Measurements from ENCODE around the gene WDR33. TPM values are rescaled to one million over a fixed set of nuclear protein-coding genes. Genes with fewer than 3 reads are reported as not detected.

The WDR33 gene
- total RNA-seq, 1 donor from 2014 or later: 52.1 TPM

DNA sequence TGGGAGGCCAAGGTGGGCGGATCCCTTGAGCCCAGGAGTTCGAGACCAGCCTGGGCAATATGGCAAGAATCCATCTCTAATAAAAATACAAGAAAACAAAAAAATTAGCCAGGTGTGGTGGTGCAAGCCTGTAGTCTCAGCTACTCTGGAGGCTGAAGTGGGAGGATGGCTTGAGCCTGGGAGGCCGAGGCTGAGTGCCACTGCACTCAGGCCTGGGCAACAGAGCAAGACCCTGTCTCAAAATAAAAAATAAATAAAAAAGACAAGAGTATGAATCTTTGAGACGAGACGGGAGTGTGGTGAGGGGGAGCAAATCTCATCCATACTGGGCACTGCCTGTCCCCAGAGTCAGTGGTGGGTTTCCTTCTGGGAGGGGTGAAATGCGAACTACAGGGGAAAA is 152.8 kb downstream of the WDR33 start:
- H3K4me1 Mint-ChIP-seq (ENCODE audit: unreplicated experiment): no peaks in the 10 kb centered on the region

DNA sequence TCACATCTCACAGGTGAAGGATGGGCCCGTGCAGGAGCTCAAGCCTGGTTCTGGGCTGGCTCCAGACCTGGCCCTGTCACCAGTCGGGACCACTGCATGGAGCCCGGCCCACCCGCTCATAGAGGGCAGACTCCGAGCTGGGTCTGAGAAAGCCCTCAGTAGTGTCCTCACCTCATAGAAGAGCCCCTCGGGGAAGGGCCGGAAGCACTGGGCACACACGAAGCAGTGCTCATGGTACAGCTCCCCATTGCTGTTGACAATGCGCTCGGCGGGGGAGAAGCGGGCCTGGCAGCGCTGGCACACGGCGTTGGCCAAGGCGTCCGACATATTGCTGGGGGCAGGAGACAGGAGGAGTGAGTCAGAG is 153.8 kb downstream of the WDR33 start:
- H3K4me3 Mint-ChIP-seq (ENCODE audit: unreplicated experiment): no peak overlapping the region
- TF ChIP-seq, protein P1, sequence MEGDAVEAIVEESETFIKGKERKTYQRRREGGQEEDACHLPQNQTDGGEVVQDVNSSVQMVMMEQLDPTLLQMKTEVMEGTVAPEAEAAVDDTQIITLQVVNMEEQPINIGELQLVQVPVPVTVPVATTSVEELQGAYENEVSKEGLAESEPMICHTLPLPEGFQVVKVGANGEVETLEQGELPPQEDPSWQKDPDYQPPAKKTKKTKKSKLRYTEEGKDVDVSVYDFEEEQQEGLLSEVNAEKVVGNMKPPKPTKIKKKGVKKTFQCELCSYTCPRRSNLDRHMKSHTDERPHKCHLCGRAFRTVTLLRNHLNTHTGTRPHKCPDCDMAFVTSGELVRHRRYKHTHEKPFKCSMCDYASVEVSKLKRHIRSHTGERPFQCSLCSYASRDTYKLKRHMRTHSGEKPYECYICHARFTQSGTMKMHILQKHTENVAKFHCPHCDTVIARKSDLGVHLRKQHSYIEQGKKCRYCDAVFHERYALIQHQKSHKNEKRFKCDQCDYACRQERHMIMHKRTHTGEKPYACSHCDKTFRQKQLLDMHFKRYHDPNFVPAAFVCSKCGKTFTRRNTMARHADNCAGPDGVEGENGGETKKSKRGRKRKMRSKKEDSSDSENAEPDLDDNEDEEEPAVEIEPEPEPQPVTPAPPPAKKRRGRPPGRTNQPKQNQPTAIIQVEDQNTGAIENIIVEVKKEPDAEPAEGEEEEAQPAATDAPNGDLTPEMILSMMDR (IDR thresholded peaks at IDR 0.05; ENCODE audit: unreplicated experiment): no peak
- DNase-seq (ENCODE audit: low spot score): no peak
- H3K27me3 Mint-ChIP-seq (ENCODE audit: unreplicated experiment): peaks cover 9% of the 10 kb centered on the region
- no peak overlapping the region for H3K27ac Mint-ChIP-seq (ENCODE audit: unreplicated experiment)
- no peaks in the 10 kb centered on the region for H3K9me3 Mint-ChIP-seq (ENCODE audit: unreplicated experiment)
- H3K4me1 Mint-ChIP-seq (ENCODE audit: unreplicated experiment): peaks cover 3% of the 10 kb centered on the region
- no peaks in the 10 kb centered on the region for H3K36me3 Mint-ChIP-seq (ENCODE audit: low read depth, unreplicated experiment)

More for the DNA sequence above, 152.8 kb downstream of the WDR33 start:
- Mint-ChIP-seq H3K4me3 (ENCODE audit: unreplicated experiment) (no peak overlapping the region), H3K27ac (ENCODE audit: unreplicated experiment) (no peak overlapping the region), H3K36me3 (ENCODE audit: low read depth, unreplicated experiment) (no peaks in the 10 kb centered on the region), H3K9me3 (ENCODE audit: unreplicated experiment) (no peaks in the 10 kb centered on the region), H3K27me3 (ENCODE audit: unreplicated experiment) (peaks cover 7% of the 10 kb centered on the region)
- no peak for DNase-seq (ENCODE audit: low spot score)
- TF ChIP-seq, protein P1 (IDR thresholded peaks at IDR 0.05; ENCODE audit: unreplicated experiment): no peak

DNA sequence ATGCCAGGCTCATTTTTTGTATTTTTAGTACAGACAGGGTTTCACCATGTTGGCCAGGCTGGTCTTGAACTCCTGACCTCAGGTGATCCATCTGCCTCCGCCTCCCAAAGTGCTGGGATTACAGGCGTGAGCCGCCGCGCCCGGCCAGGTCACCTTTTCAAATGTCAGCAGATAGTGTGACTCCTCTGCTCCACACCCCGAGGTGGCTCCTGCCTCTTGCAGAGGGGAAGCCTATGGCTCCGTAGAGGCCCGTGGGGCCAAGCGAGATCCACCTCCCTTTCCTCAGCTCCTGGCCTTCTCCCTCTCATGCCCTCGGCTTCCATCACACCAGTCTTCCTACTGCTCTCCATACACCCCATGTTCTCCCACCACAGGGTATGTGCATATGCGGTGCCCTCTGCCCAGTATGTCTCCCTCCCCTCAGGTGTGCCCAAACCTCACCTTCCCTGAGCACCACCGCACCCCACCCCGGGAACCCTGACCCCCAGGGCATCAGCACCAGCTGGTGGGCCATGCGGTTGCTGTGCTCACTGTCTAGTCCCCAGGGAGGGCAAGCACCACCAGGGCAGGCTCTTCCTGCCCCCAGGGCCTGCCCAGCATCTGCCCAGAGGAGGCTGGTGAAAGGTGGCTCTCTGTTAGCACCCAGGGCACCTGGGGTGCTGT is 154.3 kb downstream of the WDR33 start:
- Mint-ChIP-seq H3K4me1 (ENCODE audit: unreplicated experiment) (peaks cover 4% of the 10 kb centered on the region), H3K4me3 (ENCODE audit: unreplicated experiment) (no peak overlapping the region), H3K9me3 (ENCODE audit: unreplicated experiment) (no peaks in the 10 kb centered on the region), H3K27me3 (ENCODE audit: unreplicated experiment) (peaks cover 12% of the 10 kb centered on the region), H3K27ac (ENCODE audit: unreplicated experiment) (no peak overlapping the region), H3K36me3 (ENCODE audit: low read depth, unreplicated experiment) (no peaks in the 10 kb centered on the region)
- no peak for DNase-seq (ENCODE audit: low spot score)
- TF ChIP-seq, protein P1 (IDR thresholded peaks at IDR 0.05; ENCODE audit: unreplicated experiment): no peak

DNA sequence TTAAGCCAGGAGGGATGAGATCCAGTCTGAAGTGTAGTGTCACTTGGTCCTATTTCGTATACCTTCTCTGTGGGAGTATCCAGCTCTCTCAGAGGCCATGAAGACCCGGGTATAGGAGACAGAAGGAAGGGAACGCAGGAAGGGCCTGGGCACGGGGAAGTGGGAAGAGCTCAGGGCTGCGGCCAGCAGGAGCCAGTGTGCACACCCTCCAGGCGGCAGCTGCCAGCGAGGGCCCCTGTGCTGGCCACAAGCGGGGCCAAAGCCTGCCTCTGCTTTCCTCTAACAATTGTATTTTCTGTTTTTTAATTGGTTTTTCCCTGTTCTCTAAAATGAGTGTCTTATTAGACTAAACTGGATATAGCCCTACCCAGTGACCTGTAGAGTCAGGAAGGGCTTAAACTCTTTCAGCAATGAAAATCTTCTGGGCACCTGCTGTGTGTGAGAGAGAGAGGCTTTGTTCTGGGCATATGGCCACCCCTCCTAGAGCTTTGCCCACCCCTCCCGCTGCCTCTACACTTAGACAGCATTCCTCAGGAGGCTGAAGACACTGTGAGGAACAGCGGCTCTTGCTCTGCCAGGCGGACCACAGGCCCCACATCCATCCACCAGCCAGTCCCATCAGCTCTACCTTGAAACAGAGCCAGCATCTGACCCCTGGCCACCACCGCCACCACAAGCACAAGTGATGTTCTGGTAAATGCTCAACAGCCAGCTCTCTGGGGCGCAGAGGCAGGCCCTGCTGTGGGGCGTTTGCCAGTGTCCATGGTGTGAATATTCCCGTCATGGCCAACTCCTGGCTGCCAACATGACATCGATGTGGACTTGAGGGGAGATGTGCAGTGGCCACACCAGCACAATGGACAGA is 155.5 kb downstream of the WDR33 start:
- Mint-ChIP-seq H3K4me3 (ENCODE audit: unreplicated experiment) (no peak overlapping the region), H3K27me3 (ENCODE audit: unreplicated experiment) (peaks cover 18% of the 10 kb centered on the region), H3K4me1 (ENCODE audit: unreplicated experiment) (peaks cover 4% of the 10 kb centered on the region), H3K27ac (ENCODE audit: unreplicated experiment) (no peak overlapping the region), H3K9me3 (ENCODE audit: unreplicated experiment) (no peaks in the 10 kb centered on the region), H3K36me3 (ENCODE audit: low read depth, unreplicated experiment) (no peaks in the 10 kb centered on the region)
- TF ChIP-seq, protein P1 (IDR thresholded peaks at IDR 0.05; ENCODE audit: unreplicated experiment): no peak
- DNase-seq (ENCODE audit: low spot score): no peak

DNA sequence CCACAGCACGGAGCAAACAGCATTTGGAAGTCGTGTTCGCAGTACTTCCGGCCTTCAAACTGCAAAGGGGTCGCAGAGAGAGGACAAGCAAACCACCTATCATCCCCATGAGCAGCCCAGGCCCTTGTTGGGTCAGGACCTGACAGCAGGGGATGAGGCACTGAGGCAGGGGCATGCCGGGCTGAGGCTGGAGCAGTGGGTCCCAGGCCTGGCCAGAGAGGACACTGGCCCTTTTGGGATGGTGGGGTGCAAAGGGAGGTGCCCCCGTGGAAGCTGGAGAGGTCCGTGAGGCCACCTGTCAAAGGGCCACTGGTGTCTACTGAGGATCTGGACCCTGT is 156.2 kb downstream of the WDR33 start:
- H3K4me3 Mint-ChIP-seq (ENCODE audit: unreplicated experiment): no peak overlapping the region
- H3K36me3 Mint-ChIP-seq (ENCODE audit: low read depth, unreplicated experiment): no peaks in the 10 kb centered on the region
- peaks cover 4% of the 10 kb centered on the region for H3K4me1 Mint-ChIP-seq (ENCODE audit: unreplicated experiment)
- H3K9me3 Mint-ChIP-seq (ENCODE audit: unreplicated experiment): no peaks in the 10 kb centered on the region
- H3K27ac Mint-ChIP-seq (ENCODE audit: unreplicated experiment): no peak overlapping the region
- TF ChIP-seq, protein P1 (IDR thresholded peaks at IDR 0.05; ENCODE audit: unreplicated experiment): no peak
- no peak for DNase-seq (ENCODE audit: low spot score)
- H3K27me3 Mint-ChIP-seq (ENCODE audit: unreplicated experiment): peaks cover 18% of the 10 kb centered on the region
